ENCODE measurements around the gene R3HCC1L.

GRCh38 chr10:98270786-98271185, 136.3 kb downstream of the R3HCC1L start:
- TF ChIP-seq, protein P1, sequence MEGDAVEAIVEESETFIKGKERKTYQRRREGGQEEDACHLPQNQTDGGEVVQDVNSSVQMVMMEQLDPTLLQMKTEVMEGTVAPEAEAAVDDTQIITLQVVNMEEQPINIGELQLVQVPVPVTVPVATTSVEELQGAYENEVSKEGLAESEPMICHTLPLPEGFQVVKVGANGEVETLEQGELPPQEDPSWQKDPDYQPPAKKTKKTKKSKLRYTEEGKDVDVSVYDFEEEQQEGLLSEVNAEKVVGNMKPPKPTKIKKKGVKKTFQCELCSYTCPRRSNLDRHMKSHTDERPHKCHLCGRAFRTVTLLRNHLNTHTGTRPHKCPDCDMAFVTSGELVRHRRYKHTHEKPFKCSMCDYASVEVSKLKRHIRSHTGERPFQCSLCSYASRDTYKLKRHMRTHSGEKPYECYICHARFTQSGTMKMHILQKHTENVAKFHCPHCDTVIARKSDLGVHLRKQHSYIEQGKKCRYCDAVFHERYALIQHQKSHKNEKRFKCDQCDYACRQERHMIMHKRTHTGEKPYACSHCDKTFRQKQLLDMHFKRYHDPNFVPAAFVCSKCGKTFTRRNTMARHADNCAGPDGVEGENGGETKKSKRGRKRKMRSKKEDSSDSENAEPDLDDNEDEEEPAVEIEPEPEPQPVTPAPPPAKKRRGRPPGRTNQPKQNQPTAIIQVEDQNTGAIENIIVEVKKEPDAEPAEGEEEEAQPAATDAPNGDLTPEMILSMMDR (IDR thresholded peaks at IDR 0.05) = no peak
- no peak for TF ChIP-seq POLR2A (IDR thresholded peaks at IDR 0.05)
